Measurements from ENCODE around the gene SLC35G4. TPM values are rescaled to one million over a fixed set of nuclear protein-coding genes. Genes with fewer than 3 reads are reported as not detected.

SLC35G4 gene
- total RNA-seq, 1 experiment from 2014 or later, result not detected

GRCh38 chr18:11577271-11578112 is 31.9 kb upstream of the SLC35G4 start:
- BruUV-seq (replicated peaks), result no TSS peak
- Histone ChIP-seq H3K9me3 (no peaks in the 10 kb centered on the region), H3K27me3 (replicated peaks; ENCODE audit: control insufficient read depth, insufficient read depth, low read length) (no peaks in the 10 kb centered on the region), H3K36me3 (ENCODE audit: control insufficient read depth, insufficient read depth, low read length) (no peaks in the 10 kb centered on the region), H3K4me1 (no peaks in the 10 kb centered on the region), H3K4me3 (ENCODE audit: low read depth, low read length) (no peak overlapping the region)
- Mint-ChIP-seq H3K9me3 (ENCODE audit: unreplicated experiment) (no peaks in the 10 kb centered on the region), H3K27ac (ENCODE audit: unreplicated experiment) (no peak overlapping the region), H3K36me3 (ENCODE audit: insufficient read depth, unreplicated experiment) (no peaks in the 10 kb centered on the region), H3K27me3 (ENCODE audit: insufficient read depth, unreplicated experiment) (peaks cover 13% of the 10 kb centered on the region), H3K4me3 (ENCODE audit: unreplicated experiment) (no peak overlapping the region), H3K4me1 (ENCODE audit: low read depth, unreplicated experiment) (no peaks in the 10 kb centered on the region)
- ChIA-PET POLR2A (no interaction called here), CTCF (no interaction called here)
- intact Hi-C loops (cut with micrococcal nuclease; ENCODE audit: unreplicated experiment), result no loop called here
- TF ChIP-seq, protein P1, sequence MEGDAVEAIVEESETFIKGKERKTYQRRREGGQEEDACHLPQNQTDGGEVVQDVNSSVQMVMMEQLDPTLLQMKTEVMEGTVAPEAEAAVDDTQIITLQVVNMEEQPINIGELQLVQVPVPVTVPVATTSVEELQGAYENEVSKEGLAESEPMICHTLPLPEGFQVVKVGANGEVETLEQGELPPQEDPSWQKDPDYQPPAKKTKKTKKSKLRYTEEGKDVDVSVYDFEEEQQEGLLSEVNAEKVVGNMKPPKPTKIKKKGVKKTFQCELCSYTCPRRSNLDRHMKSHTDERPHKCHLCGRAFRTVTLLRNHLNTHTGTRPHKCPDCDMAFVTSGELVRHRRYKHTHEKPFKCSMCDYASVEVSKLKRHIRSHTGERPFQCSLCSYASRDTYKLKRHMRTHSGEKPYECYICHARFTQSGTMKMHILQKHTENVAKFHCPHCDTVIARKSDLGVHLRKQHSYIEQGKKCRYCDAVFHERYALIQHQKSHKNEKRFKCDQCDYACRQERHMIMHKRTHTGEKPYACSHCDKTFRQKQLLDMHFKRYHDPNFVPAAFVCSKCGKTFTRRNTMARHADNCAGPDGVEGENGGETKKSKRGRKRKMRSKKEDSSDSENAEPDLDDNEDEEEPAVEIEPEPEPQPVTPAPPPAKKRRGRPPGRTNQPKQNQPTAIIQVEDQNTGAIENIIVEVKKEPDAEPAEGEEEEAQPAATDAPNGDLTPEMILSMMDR (IDR thresholded peaks at IDR 0.05; ENCODE audit: insufficient read depth in 1 of 2, low read depth in 1 of 2, low read length in 1 of 2, severe bottlenecking in 1 of 2, unreplicated experiment in 1 of 2), result no peak
- DNase-seq, result no peak

- Histone ChIP-seq H3K4me3 (ENCODE audit: low read depth, low read length) (no peak overlapping the region), H3K27me3 (replicated peaks; ENCODE audit: control insufficient read depth, insufficient read depth, low read length) (no peaks in the 10 kb centered on the region), H3K36me3 (ENCODE audit: control insufficient read depth, insufficient read depth, low read length) (no peaks in the 10 kb centered on the region), H3K9me3 (no peaks in the 10 kb centered on the region), H3K4me1 (no peaks in the 10 kb centered on the region)
- TF ChIP-seq, protein P1 (IDR thresholded peaks at IDR 0.05; ENCODE audit: insufficient read depth in 1 of 2, low read depth in 1 of 2, low read length in 1 of 2, severe bottlenecking in 1 of 2, unreplicated experiment in 1 of 2), result no peak
- no peaks in the 10 kb centered on the region for H3K4me1 Mint-ChIP-seq (ENCODE audit: low read depth, unreplicated experiment)
- H3K4me3 Mint-ChIP-seq (ENCODE audit: unreplicated experiment), result no peak overlapping the region
- POLR2A ChIA-PET, result no interaction called here
- H3K9me3 Mint-ChIP-seq (ENCODE audit: unreplicated experiment), result no peaks in the 10 kb centered on the region
- H3K36me3 Mint-ChIP-seq (ENCODE audit: insufficient read depth, unreplicated experiment), result no peaks in the 10 kb centered on the region
- peaks cover 7% of the 10 kb centered on the region for H3K27me3 Mint-ChIP-seq (ENCODE audit: insufficient read depth, unreplicated experiment)
- CTCF ChIA-PET, result no interaction called here
- no peak overlapping the region for H3K27ac Mint-ChIP-seq (ENCODE audit: unreplicated experiment)
- intact Hi-C loops (cut with micrococcal nuclease; ENCODE audit: unreplicated experiment), result no loop called here
- no TSS peak for BruUV-seq (replicated peaks)
- DNase-seq, result no peak
Observed at GRCh38 chr18:11578799-11579198, 30.6 kb upstream of the SLC35G4 start.

- Histone ChIP-seq H3K36me3 (ENCODE audit: control insufficient read depth, insufficient read depth, low read length) (no peaks in the 10 kb centered on the region), H3K9me3 (no peaks in the 10 kb centered on the region), H3K4me1 (no peaks in the 10 kb centered on the region), H3K27me3 (replicated peaks; ENCODE audit: control insufficient read depth, insufficient read depth, low read length) (no peaks in the 10 kb centered on the region), H3K4me3 (ENCODE audit: low read depth, low read length) (no peak overlapping the region)
- Mint-ChIP-seq H3K27me3 (ENCODE audit: insufficient read depth, unreplicated experiment) (peaks cover under 1% of the 10 kb centered on the region), H3K27ac (ENCODE audit: unreplicated experiment) (no peak overlapping the region), H3K4me3 (ENCODE audit: unreplicated experiment) (no peak overlapping the region), H3K36me3 (ENCODE audit: insufficient read depth, unreplicated experiment) (no peaks in the 10 kb centered on the region), H3K9me3 (ENCODE audit: unreplicated experiment) (no peaks in the 10 kb centered on the region), H3K4me1 (ENCODE audit: low read depth, unreplicated experiment) (no peaks in the 10 kb centered on the region)
- ChIA-PET POLR2A (no interaction called here), CTCF (no interaction called here)
- TF ChIP-seq, protein P1 (IDR thresholded peaks at IDR 0.05; ENCODE audit: insufficient read depth in 1 of 2, low read depth in 1 of 2, low read length in 1 of 2, severe bottlenecking in 1 of 2, unreplicated experiment in 1 of 2), result no peak
- intact Hi-C loops (cut with micrococcal nuclease; ENCODE audit: unreplicated experiment), result no loop called here
- BruUV-seq (replicated peaks), result no TSS peak
- no peak for DNase-seq
Observed at GRCh38 chr18:11579916-11580315, 29.5 kb upstream of the SLC35G4 start.
